GM19395 (cell line): ENCODE results near the gene PROCR.
"Not testable (repeated sequence)": the region's sequence is repeated elsewhere in the genome, so short reads cannot be mapped to it uniquely, and the experiment has no call there.

Source experiments
- ATAC-seq: cut with Tn5 transposase; IDR thresholded peaks from one replicate; pipeline ENCODE4 v1.9.1; 2021; ENCODE audit warnings: mild to moderate bottlenecking, moderate library complexity; ENCODE audit not compliant: unreplicated experiment

PROCR gene

DNA sequence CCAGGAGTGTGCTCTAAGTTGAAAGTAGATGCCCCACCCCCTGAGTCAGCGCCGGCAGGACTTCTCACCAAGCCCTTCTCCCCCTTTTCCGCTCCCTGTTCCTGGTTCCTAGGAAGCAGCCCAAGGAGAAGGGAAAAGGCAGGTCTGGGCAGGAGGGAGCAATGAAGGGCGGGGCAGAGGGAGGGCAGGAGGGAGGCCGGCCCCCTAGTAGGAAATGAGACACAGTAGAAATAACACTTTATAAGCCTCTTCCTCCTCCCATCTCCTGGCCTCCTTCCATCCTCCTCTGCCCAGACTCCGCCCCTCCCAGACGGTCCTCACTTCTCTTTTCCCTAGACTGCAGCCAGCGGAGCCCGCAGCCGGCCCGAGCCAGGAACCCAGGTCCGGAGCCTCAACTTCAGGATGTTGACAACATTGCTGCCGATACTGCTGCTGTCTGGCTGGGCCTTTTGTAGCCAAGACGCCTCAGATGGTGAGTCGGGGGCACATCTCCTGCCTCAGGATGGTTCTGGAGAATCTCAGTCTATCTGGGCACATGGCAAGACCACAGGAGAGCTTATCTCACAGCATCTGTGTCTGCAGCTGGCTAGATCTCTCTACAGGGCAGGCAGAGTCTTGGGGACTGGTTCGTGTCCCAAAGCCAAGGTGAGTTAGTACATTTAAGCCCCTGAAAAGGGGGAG lies at the start of gene PROCR:
TSS of gene PROCR (plus strand) at position 320 of the 681 bp plus-strand sequence. CDS start at position 403, 83 bp downstream.
- no peak for ATAC-seq

DNA sequence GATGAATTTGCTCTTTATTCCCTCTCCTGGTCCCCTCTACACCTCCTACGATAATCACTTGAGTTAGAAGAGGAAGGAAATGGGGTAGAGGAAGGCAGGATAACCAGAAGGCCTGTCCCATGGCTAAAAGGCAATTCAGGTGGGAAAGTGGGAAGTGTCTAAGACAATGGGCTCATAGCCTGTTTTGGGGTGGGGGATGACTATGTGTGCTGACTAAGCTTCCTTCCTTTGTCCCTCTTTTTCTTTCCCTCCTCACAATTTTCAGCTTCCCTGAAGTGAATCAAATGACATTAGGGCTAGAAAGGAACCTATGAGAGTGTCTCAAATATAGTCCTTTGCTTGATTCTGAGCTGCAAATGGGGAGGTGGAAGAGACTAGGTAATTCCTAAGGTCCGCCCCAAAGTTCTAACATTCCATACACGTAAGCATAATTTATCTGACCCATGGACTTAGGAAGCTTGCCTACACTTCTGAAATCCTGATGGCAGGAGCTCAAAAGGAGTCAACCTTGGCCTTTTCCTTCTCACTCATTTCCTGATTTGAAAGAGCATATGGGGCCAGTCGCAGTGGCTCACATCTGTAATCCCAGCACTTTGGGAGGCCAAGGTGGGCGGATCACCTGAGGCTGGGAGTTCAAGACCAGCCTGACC lies 49.0 kb upstream of the PROCR start:
- no peak for ATAC-seq

DNA sequence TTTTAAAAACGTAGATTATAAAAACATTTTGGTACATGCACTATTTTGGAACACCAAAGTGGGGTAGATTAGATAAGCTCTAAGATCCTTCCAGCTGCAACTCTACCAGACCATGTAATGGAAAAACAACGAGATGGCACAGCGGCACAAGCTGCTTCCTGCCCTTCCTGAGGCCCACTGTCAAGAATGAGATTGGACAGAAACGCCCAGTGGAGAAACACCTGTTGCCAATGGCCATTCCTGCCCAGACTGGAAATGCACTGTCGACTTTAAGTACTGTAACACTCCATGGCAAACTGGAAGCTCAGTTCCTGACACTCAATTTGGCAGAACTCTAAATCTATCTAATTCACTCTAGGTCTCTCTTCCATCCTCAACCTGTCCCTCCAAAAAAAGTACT lies 46.1 kb upstream of the PROCR start:
- ATAC-seq, result no peak

DNA sequence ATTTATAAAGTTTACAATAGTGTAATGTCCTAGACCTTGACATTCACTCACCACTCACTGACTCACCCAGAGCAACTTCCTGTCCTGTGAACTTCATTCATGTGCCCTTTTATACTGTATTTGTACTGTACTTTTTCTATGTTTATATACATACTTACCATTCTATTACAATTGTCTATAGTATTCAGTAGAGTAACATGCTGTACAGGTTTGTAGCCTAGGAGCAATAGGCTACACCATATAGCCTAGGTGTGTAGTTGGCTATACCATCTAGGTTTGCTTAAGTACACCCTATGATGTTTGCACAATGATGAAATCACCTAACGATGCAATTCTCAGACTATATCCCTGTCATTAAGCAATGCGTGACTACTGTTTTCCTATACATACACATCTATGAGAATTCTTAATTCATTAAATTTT lies 42.2 kb upstream of the PROCR start:
- ATAC-seq, result no peak

DNA sequence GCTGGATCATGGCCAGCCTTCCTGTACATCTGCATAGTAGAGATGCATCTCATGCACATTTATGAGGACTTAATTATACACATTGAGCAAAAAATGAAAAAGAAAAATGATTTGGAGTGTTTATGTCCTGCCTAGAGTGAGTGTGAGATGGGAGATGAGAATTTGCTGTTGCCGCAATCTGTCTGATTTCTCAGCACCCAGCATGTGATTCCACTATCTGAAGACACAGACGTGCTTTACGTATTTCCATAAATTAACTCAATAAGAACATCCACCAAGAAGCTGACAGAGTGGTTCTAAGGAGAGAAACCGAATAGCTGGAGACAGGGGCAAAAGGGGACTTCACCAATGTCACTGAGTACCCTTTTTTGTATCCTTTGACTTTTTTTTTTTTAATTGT lies 39.9 kb upstream of the PROCR start:
- no peak for ATAC-seq

DNA sequence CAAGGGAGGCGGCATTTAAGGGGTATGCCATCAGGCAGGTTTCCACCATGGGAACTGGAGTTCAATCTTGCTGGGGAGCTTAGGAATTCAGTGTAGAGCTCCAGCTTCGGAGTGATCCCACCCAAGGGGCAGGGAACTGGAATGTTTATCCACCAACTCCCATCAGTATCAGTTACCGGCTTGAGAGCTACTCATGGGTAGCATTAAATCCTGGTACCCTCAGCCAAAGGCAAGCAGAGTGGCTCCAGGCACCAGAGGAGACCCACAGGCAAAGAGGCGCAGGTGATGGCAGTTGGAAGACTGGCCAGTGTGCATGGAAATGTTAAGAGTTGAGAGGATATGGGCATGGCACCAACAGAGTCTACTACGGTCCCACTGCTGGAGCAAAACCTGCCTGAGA lies 38.8 kb upstream of the PROCR start:
- ATAC-seq, result no peak

DNA sequence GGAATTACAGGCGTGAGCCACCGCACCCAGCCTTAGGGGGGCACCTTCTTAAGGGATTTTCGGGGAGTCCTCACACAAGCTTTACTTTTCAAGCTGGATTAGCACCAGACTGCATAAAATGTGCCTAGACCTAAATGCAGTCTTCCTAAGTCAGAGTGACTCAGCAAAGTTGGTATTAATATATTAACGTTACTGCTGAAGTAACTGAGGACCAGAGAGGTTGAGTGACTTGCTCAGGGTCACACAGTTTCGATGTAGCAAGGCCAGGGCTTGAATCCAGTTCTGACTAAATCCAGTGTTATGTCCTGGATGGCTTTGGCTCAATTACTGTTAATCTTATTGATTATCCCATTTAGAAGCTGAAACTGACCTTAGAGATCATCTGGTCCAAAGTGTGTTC lies 38.1 kb upstream of the PROCR start:
- ATAC-seq, result no peak

DNA sequence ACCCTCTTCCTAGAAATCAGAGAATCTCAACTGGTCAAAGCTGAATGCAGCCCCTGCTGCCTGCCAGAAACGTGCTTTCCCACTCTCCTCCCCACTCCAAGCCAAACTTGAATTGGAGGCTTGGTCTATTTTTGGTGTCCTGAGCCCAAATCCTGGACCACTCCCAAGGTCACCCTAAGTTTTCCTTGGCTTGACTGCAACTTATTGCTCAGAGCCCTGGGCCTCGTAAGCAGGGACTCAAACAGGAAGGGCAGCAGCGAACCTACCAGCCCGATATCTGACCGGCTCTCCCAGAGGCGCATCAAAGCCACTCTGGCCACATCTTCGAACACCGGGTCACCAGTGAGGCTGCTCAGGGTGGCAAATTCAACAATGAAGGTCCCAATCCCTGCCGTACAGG lies 37.4 kb upstream of the PROCR start:
- no peak for ATAC-seq

DNA sequence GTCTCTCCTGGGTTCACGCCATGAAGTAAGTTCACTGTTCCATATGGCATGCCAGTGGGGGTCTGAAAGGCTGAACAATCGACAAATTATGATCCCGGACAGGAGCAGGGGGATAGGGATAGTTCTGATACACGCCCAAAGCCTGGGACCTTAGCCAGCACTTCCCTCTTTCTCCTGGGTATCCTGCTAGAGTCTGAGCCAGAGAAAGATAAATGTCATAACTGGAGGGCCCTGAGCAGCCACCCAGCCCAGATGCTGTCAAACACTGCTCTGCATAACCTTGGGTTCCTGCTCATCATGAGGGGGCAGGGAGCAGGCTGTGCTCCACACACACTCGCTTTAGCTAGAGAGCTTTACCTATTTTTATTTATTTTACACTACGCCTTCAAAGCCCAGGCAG lies 37.0 kb upstream of the PROCR start:
- no peak for ATAC-seq

DNA sequence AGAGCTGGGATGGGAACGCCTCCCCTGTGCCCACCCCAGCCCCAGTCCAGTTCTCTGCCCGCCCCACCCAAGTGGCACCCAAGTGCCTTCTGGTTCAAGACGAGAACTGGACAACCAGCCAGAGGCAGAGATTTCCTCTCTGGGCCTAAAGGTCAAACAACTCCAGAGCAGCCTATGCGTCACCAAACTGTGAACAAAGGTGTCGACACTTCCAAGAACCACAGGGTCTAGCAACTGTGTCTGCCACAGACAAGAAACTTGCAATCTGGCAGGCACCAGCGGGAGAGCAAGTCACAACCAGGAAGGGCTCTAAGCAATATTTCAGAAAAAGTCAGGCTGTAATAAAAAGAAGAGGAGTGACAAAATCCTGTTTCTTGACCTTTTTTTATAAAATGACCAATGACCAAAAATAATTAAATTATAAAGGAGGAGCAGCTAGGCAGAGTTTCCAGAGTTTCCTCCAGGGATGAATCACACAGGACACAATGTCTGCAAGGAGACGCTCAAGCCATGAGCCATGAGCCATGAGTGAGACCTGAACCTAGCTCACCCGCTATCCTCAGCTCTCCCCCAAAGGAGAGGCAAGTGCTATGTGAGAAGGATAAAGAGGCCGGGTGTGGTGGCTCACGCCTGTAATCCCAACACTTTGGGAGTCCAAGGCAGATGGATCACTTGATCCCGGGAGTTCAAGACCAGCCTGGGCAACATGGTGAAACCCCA lies 35.8 kb upstream of the PROCR start:
- ATAC-seq, result no peak

DNA sequence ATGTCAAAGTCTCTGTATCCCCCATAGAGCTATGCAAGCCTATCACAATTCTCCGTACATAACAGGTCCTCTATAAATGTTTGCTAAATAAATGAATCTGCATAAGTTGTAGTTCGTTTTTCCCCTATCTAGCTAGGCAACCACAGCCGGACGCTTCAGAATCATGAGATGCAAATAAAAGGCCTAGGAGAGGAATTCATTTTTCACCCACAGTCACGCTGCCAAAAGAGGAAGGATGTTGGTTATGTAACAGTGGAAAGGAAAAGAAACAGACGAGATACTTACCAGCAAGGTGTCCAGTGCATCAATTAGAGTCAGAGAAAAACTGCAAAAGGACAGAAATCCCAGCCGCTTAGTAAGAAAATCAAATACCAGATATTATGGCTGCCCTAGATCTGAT lies 27.2 kb upstream of the PROCR start:
- ATAC-seq, result no peak

DNA sequence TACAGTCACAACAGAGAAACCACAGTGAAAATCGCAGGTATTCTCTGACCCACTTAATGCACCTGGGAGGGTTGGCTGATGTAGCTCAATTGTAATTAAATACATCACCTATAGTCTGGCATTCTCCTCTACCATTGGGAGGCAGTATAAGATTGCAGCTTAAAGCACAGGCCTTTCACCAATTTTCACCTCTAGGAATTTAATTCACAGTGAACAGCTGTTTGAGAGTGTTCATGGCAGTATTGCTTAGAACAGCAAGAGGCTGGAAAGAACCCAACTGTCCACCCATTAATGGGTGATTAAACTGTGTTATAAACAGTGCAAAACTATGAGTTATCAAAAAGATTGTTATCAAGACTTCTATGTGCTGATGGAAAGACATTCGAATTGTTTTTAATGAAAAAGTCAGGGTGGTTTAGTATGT lies 26.7 kb upstream of the PROCR start:
- no peak for ATAC-seq

DNA sequence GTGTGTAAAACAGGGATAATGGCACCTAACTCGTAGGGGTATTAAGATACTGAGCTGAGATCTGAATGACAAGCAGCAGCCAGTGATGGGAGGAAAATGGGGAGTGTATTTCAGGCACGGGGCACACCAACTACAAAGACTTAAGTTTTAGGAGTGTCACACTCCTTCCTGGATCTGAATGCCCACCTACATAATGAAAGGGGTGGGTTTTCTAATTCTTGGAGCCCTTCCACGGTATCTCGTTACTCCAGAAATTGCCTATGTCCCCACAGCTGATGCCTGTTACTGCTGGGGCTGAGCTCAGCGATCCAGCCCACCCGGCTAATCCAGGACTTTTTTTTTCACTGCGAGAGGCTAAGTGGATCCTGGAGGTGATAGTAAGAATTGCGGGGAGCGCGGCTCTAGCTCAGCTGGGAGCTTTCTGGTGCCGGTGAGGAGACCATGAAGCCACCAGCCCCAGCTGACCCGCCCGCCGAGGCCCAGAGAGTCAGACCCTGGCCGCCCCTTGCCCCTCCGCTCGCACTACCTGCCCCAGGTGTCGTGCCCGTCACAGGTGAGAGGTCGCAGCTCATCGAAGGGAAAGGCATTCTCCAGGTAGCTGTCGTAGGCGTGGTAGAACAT lies 25.5 kb upstream of the PROCR start:
- no peak for ATAC-seq

DNA sequence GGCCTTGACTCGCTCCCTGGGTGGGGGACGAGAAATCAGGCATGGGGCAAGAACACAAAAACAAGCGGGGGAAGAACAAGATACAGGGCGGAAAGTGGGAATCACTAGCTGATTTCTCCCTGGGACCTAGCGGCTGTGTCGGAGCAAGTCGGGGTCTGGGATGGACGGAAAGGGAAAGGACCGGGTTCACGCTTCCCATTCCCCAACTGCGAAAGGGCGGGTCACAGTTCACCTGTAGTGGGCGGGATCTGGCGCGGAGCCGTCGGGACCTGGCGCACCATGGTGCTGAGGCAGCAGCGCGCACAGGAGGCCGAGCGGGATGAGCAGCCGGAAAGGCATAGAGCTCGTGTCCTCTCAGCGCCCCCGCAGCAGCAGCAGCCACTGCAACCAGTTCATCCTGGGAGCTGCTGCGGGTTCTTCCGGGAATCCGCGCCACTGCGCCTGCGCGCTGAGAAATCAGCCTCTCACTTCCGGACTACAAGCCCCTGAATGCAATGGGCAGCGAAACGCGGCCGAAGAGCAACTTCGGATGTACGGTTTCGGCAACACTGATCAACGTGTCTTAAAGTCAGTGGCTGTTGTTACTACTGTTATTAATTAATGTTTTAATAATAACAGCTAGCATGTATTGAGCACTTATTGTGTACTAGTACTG lies 24.8 kb upstream of the PROCR start, which contains the start of gene EDEM2:
TSS of gene EDEM2 (minus strand) at position 417 of the 655 bp plus-strand sequence. CDS start at position 339, 78 bp downstream.
- peak; percentile 72 for ATAC-seq

DNA sequence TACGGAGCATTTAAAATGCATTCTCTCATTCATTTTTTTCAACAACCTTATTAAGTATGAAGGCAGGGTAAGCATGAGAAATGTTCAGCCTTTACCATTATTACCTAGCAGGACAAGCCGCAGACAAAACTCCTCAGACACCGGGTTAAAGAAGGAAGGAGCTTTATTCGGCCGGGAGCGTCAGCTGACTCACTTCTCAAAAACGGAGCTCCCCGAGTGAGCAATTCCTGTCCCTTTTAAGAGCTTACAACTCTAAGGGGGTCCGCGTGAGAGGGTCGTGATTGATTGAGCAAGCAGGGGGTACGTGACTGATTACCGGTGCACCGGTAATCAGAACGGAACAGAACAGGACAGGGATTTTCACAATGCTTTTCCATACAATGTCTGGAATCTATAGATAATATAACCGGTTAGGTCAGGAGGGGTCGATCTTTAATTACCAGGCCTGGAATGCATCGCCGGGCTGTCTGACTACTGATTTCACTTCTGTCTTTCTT lies 24.2 kb upstream of the PROCR start:
- peak; percentile 16 for ATAC-seq

DNA sequence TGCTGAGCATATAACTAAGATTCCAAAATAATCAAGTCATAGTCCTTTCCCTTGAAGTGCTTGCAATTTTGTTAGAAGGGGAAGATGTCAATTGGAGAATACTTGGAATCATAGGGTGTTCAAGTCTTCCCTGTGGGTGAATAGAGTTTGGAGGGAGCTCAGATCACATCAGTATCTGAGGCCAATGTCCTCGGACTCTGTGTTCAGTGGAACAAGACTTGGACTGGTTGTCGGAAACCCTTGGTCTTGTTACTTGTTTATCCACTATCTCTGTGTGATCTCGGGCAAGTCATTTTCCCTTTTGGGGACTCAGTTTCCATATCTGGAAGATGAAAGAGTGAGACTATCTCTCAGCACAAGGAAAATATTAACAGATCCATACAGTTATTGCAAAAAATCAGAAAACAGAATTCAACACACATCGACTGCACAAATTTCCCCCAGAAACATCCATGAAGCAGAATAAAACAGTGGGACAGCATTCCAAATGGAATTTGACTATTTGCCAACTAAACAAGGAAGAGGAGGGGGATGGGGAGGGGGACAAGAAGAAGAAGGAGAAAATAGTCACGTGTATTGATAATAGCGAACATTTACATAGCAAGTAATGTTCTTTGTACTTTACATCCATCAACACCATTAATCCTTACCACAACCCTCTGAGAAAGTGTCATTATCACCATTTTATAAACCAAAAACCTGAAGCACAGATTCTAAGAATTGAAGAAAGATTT lies 20.9 kb upstream of the PROCR start:
- no peak for ATAC-seq

DNA sequence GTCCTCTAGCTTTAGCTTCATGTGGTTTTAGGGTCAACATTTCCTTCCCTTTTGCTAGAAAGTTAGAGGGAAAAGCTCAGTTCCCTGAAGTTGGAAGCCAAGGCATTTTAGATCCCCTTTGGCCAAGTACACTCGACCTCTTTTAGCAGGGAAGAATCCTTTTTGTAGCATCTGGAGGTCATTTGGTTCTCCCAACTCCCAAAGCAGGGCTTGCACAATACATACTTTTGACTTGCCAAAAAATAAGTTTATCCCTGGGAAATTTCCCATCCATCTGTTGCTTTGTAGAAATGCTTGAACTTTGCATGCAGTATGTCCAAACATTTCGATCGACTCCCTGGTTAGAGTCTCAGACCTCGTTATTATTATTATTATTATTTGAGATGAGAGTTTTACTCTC lies 20.1 kb upstream of the PROCR start:
- no peak for ATAC-seq

DNA sequence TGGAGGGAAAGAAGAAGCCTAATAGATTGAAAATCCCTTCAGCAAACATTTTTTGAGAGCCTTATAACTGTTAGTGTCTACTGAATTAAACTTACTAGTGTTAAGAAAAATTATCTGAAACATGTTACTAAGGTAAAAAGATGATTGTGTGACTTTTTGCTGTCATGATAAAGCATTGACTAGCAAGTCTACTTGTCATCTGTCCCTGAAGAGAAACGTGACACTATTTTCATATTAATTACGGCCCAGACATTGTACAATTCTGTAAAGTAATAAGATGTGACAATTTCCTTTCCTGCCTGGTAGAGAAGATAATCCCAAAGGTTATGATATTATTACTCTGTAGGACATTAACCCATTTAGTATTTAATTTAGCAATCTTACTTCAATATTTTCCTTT lies 15.9 kb upstream of the PROCR start:
- no peak for ATAC-seq

DNA sequence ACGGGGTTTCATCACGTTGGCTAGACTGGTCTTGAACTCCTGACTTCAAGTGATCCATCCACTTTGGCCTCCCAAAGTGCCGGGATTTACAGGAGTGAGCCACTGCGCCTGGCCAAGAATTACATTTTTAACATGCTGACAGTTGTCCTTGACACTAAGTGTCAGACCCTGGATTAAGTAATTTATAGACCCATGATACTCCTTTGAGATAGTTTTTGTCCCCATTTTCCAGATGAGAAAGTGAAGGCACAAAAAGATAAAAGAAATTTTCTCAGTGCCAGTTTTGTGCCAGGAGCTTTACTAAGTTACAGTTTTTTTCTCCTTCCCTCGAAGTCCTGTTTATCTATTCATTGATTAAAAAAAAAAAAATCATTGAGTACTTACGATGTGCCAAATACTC lies 14.9 kb upstream of the PROCR start:
- no peak for ATAC-seq

DNA sequence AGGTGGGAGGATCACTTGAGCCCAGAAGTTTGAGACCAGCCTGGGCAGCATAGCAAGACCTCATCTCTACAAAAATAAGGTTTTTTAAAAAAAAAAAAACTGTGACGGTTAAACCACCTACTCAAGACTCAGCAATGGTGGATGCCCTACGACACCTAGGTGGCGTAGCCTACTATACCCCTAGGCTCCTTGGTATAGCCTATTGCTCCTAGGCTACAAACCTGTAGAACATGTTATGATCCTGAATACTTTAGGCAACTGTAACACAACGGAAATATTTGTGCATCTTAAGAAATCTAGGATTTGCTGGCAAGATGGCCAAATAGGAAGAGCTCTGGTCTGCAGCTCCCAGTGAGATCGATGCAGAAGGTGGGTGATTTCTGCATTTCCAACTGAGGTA lies 11.5 kb upstream of the PROCR start:
- not testable (repeated sequence) for ATAC-seq
